ENCODE results near the gene LBH.

Gene LBH

GRCh38 chr2:30249354-30249753, 18.0 kb downstream of the LBH start:
- TF ChIP-seq CTCF (IDR thresholded peaks at IDR 0.05; ENCODE audit: unreplicated experiment in 3 of 3) = no peak
- Mint-ChIP-seq H3K27me3 (ENCODE audit: low read depth) (no peaks in the 10 kb centered on the region), H3K9me3 (no peaks in the 10 kb centered on the region), H3K4me3 (no peak overlapping the region), H3K27ac (peak overlapping the region in 1 of 3 experiments; percentile 31), H3K36me3 (ENCODE audit: low read depth) (peaks cover 30% of the 10 kb centered on the region), H3K4me1 (peaks cover 46% of the 10 kb centered on the region)

GRCh38 chr2:30250421-30250820, 19.1 kb downstream of the LBH start:
- no peak for TF ChIP-seq CTCF (IDR thresholded peaks at IDR 0.05; ENCODE audit: unreplicated experiment in 3 of 3)
- Mint-ChIP-seq H3K27ac (no peak overlapping the region), H3K9me3 (no peaks in the 10 kb centered on the region), H3K4me3 (no peak overlapping the region), H3K4me1 (peaks cover 48% of the 10 kb centered on the region), H3K27me3 (ENCODE audit: low read depth) (no peaks in the 10 kb centered on the region), H3K36me3 (ENCODE audit: low read depth) (peaks cover 27% of the 10 kb centered on the region)

GRCh38 chr2:30252723-30253701, 21.7 kb downstream of the LBH start:
- no peak overlapping the region for H3K4me3 Mint-ChIP-seq
- no peaks in the 10 kb centered on the region for H3K9me3 Mint-ChIP-seq
- H3K27me3 Mint-ChIP-seq (ENCODE audit: low read depth) = no peaks in the 10 kb centered on the region
- peaks cover 65% of the 10 kb centered on the region for H3K4me1 Mint-ChIP-seq
- peaks cover 22% of the 10 kb centered on the region for H3K36me3 Mint-ChIP-seq (ENCODE audit: low read depth)
- TF ChIP-seq CTCF (IDR thresholded peaks at IDR 0.05; ENCODE audit: unreplicated experiment in 3 of 3) = no peak
- peak overlapping the region; percentile 72 to 94 (median 74) for H3K27ac Mint-ChIP-seq

GRCh38 chr2:30253873-30254684, 22.7 kb downstream of the LBH start:
- Mint-ChIP-seq H3K27ac (peak overlapping the region; percentile 72 to 94 (median 74)), H3K4me3 (no peak overlapping the region), H3K9me3 (no peaks in the 10 kb centered on the region), H3K27me3 (ENCODE audit: low read depth) (peaks cover 3% of the 10 kb centered on the region), H3K4me1 (peaks cover 56% of the 10 kb centered on the region), H3K36me3 (ENCODE audit: low read depth) (peaks cover 23% of the 10 kb centered on the region)
- TF ChIP-seq CTCF (IDR thresholded peaks at IDR 0.05; ENCODE audit: unreplicated experiment in 3 of 3) = no peak

- peaks cover 51% of the 10 kb centered on the region for H3K4me1 Mint-ChIP-seq
- H3K27ac Mint-ChIP-seq = no peak overlapping the region
Observed at GRCh38 chr2:30254685-30255001, 23.3 kb downstream of the LBH start.

More at GRCh38 chr2:30254685-30255001, 23.3 kb downstream of the LBH start:
- Mint-ChIP-seq H3K9me3 (no peaks in the 10 kb centered on the region), H3K4me3 (no peak overlapping the region), H3K36me3 (ENCODE audit: low read depth) (peaks cover 28% of the 10 kb centered on the region), H3K27me3 (ENCODE audit: low read depth) (peaks cover 3% of the 10 kb centered on the region)
- TF ChIP-seq CTCF (IDR thresholded peaks at IDR 0.05; ENCODE audit: unreplicated experiment in 3 of 3) = no peak

Data from nephron (organoid).